GM23338 (cell line): Measurements from ENCODE around the gene SF3B4. TPM values are rescaled to one million over a fixed set of nuclear protein-coding genes. Genes with fewer than 3 reads are reported as not detected.

Source experiments
- ATAC-seq: fragments of 200-7000 bp; cut with Tn5 transposase; 3 replicates; pipeline ENCODE4 v1.9.1; 2020
- DNase-seq: peaks from one replicate; pipeline ENCODE4 v3.0.0-alpha.2; 2015; ENCODE audit warnings: low spot score
- H2AFZ ChIP-seq: fragments of 200-600 bp; sonication (generic); 2 replicates; pipeline ENCODE4 v1.8.0; 2016; ENCODE audit warnings: antibody characterized with exemption, mild to moderate bottlenecking, moderate library complexity
- H3F3A ChIP-seq: fragments of 200-600 bp; sonication (generic); replicated peaks from 2 replicates; pipeline ENCODE4 v1.8.0; 2017; ENCODE audit warnings: antibody characterized with exemption, mixed run types, low read depth
- H3K27ac ChIP-seq: fragments of 200-600 bp; sonication (generic); 2 replicates; pipeline ENCODE4 v1.6.1; 2016; ENCODE audit warnings: low read depth
- H3K27me3 ChIP-seq: fragments of 200-600 bp; sonication (generic); 2 replicates; pipeline ENCODE4 v1.8.0; 2016; ENCODE audit warnings: mild to moderate bottlenecking, mixed run types, moderate library complexity; ENCODE audit not compliant: insufficient read depth
- H3K36me3 ChIP-seq: fragments of 200-600 bp; sonication (generic); 2 replicates; pipeline ENCODE4 v1.8.0; 2016; ENCODE audit warnings: mild to moderate bottlenecking; ENCODE audit not compliant: insufficient read depth
- H3K4me1 ChIP-seq: fragments of 200-600 bp; sonication (generic); 2 replicates; pipeline ENCODE4 v1.8.0; 2016; ENCODE audit warnings: mild to moderate bottlenecking, moderate library complexity; ENCODE audit not compliant: insufficient read depth
- H3K4me2 ChIP-seq: fragments of 200-600 bp; sonication (generic); 2 replicates; pipeline ENCODE4 v1.7.1; 2017; ENCODE audit warnings: mixed run types
- H3K4me3 ChIP-seq: fragments of 200-600 bp; sonication (generic); 2 replicates; pipeline ENCODE4 v1.6.1; 2016; ENCODE audit warnings: mixed run types
- H3K79me2 ChIP-seq: fragments of 200-600 bp; sonication (generic); replicated peaks from 2 replicates; pipeline ENCODE4 v1.8.0; 2017; ENCODE audit warnings: mild to moderate bottlenecking; ENCODE audit not compliant: insufficient read depth
- H3K9me2 ChIP-seq: fragments of 200-600 bp; sonication (generic); 2 replicates; pipeline ENCODE4 v1.8.0; 2017; ENCODE audit not compliant: insufficient read depth
- H4K20me1 ChIP-seq: fragments of 200-600 bp; sonication (generic); replicated peaks from 2 replicates; pipeline ENCODE4 v1.8.0; 2017; ENCODE audit warnings: mild to moderate bottlenecking; ENCODE audit not compliant: insufficient read depth
- H3K27ac Mint-ChIP-seq: 2 replicates; pipeline ENCODE4 v1.8.0; 2020; ENCODE audit warnings: inconsistent platforms, mild to moderate bottlenecking, moderate library complexity, mixed read lengths
- H3K27me3 Mint-ChIP-seq: 3 replicates; pipeline ENCODE4 v1.8.0; 2022; ENCODE audit warnings: low read depth, mild to moderate bottlenecking, moderate library complexity, mixed read lengths, inconsistent platforms; ENCODE audit not compliant: insufficient read depth, poor library complexity
- H3K36me3 Mint-ChIP-seq: 3 replicates; pipeline ENCODE4 v1.8.0; 2021; ENCODE audit warnings: low read depth, mild to moderate bottlenecking, inconsistent platforms, moderate library complexity, mixed read lengths
- H3K4me1 Mint-ChIP-seq: 3 replicates; pipeline ENCODE4 v1.8.0; 2020; ENCODE audit warnings: mild to moderate bottlenecking, inconsistent platforms, mixed read lengths
- H3K4me3 Mint-ChIP-seq: 3 replicates; pipeline ENCODE4 v1.8.0; 2021; ENCODE audit warnings: moderate library complexity, mild to moderate bottlenecking, inconsistent platforms, mixed read lengths
- H3K9me3 Mint-ChIP-seq: 3 replicates; pipeline ENCODE4 v1.8.0; 2020; ENCODE audit warnings: moderate library complexity, mild to moderate bottlenecking, inconsistent platforms, mixed read lengths
- CREB1 ChIP-seq: fragments of 250-450 bp; sonication (Bioruptor Pico); IDR thresholded peaks from 2 replicates; pipeline ENCODE4 v1.5.0; 2020; ENCODE audit warnings: low read depth, mild to moderate bottlenecking, moderate library complexity
- ETS1 ChIP-seq: IDR thresholded peaks from 2 replicates; pipeline ENCODE4 v1.6.1; 2016; ENCODE audit warnings: antibody characterized with exemption
- EZH2phosphoT487 ChIP-seq: fragments of 200-600 bp; sonication (generic); IDR thresholded peaks from one replicate; pipeline ENCODE4 v1.8.1; 2018; ENCODE audit warnings: antibody characterized with exemption; ENCODE audit not compliant: unreplicated experiment
- JUNB ChIP-seq: IDR thresholded peaks from one replicate; pipeline ENCODE4 v1.6.1; 2016; ENCODE audit warnings: antibody characterized with exemption; ENCODE audit not compliant: unreplicated experiment
- POLR2AphosphoS5 ChIP-seq: IDR thresholded peaks from 2 replicates; pipeline ENCODE4 v1.6.1; 2016; ENCODE audit warnings: antibody characterized with exemption, low read depth
- STAT1 ChIP-seq: IDR thresholded peaks from one replicate; pipeline ENCODE4 v1.6.1; 2016; ENCODE audit warnings: antibody characterized with exemption; ENCODE audit not compliant: unreplicated experiment
- ZNF331 ChIP-seq: fragments of 250-450 bp; sonication (Bioruptor Pico); IDR thresholded peaks from 2 replicates; pipeline ENCODE4 v1.5.0; 2020; ENCODE audit warnings: low read depth, mild to moderate bottlenecking, moderate library complexity
- ZNF462 ChIP-seq: fragments of 250-450 bp; sonication (Bioruptor Pico); IDR thresholded peaks from 2 replicates; pipeline ENCODE4 v1.5.0; 2020; ENCODE audit warnings: mild to moderate bottlenecking, moderate library complexity
- polyA plus RNA-seq: library from polyadenylated mRNA; unstranded; fragments of >200 nt; fragmentation: Nextera tagmentation; extraction: Ambion mirVana; gene quantifications from 2 replicates; pipeline ENCODE4 v1.2.1, GENCODE V29; 2016
- total RNA-seq: library from RNA; depleted of rRNA; stranded (reverse); fragments of >200 nt; shearing (Covaris generic); gene quantifications from 2 replicates; pipeline ENCODE4 v1.2.3, GENCODE V29; 2014
- TF ChIP-seq, protein P1 (sequence below), 2 experiments: fragments of 200-600 bp in 1 of 2; sonication (generic) in 1 of 2; conservative IDR thresholded peaks; 2 replicates each; pipeline versions ENCODE4 v1.5.1 to v1.6.1; 2016 to 2017; ENCODE audit warnings: antibody characterized with exemption in 2 of 2, low read depth in 2 of 2, mild to moderate bottlenecking in 2 of 2, moderate library complexity in 1 of 2

SF3B4 gene
- total and polyA plus RNA-seq, 2 experiments from 2014 or later: 48.7 to 84.0 TPM

GRCh38 chr1:149972547-149972946 lies 44.9 kb upstream of the SF3B4 start:
- no peaks in the 10 kb centered on the region for H3K27me3 ChIP-seq
- no peaks in the 10 kb centered on the region for H3K4me1 Mint-ChIP-seq
- no peak for DNase-seq
- H3K27me3 Mint-ChIP-seq: no peaks in the 10 kb centered on the region
- H3K4me3 Mint-ChIP-seq: no peak overlapping the region
- H3K36me3 ChIP-seq: peaks cover 15% of the 10 kb centered on the region
- peaks cover 35% of the 10 kb centered on the region for H3K36me3 Mint-ChIP-seq
- no peak overlapping the region for H3K4me3 ChIP-seq
- H3F3A ChIP-seq: no peaks in the 10 kb centered on the region
- TF ChIP-seq POLR2AphosphoS5 (no peak), EZH2phosphoT487 (no peak), JUNB (no peak), STAT1 (no peak), ETS1 (no peak), ZNF331 (CRISPR knock-in tag) (no peak), CREB1 (CRISPR knock-in tag) (no peak), ZNF462 (no peak)
- TF ChIP-seq, protein P1, sequence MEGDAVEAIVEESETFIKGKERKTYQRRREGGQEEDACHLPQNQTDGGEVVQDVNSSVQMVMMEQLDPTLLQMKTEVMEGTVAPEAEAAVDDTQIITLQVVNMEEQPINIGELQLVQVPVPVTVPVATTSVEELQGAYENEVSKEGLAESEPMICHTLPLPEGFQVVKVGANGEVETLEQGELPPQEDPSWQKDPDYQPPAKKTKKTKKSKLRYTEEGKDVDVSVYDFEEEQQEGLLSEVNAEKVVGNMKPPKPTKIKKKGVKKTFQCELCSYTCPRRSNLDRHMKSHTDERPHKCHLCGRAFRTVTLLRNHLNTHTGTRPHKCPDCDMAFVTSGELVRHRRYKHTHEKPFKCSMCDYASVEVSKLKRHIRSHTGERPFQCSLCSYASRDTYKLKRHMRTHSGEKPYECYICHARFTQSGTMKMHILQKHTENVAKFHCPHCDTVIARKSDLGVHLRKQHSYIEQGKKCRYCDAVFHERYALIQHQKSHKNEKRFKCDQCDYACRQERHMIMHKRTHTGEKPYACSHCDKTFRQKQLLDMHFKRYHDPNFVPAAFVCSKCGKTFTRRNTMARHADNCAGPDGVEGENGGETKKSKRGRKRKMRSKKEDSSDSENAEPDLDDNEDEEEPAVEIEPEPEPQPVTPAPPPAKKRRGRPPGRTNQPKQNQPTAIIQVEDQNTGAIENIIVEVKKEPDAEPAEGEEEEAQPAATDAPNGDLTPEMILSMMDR (conservative IDR thresholded peaks at IDR 0.05; ENCODE audit: low read depth in 2 of 2): no peak
- no peak overlapping the region for H3K27ac ChIP-seq
- no peak for ATAC-seq
- no peak overlapping the region for H2AFZ ChIP-seq
- H3K9me2 ChIP-seq: no peaks in the 10 kb centered on the region
- no peak overlapping the region for H3K27ac Mint-ChIP-seq
- H3K4me2 ChIP-seq: no peak overlapping the region
- peaks cover 3% of the 10 kb centered on the region for H4K20me1 ChIP-seq
- no peaks in the 10 kb centered on the region for H3K4me1 ChIP-seq
- H3K9me3 Mint-ChIP-seq: no peaks in the 10 kb centered on the region
- peaks cover 2% of the 10 kb centered on the region; the same call in 1 of the 2 replicates for H3K79me2 ChIP-seq
